K562 (cell line): Measurements from ENCODE around the gene TEPSIN. TPM values are rescaled to one million over a fixed set of nuclear protein-coding genes. Genes with fewer than 3 reads are reported as not detected.

ENCODE experiments used
- BRCA1 ChIP-seq, 2 experiments: fragments of 450-650 bp in 1 of 2; sonication (generic) in 1 of 2; formaldehyde crosslinking in 1 of 2; IDR thresholded peaks; 2 replicates each; pipeline versions ENCODE4 v1.5.0 to v1.6.1; 2017 to 2020; ENCODE audit warnings: mild to moderate bottlenecking in 1 of 2, missing genetic modification reagents in 1 of 2
- BRD4 ChIP-seq: fragments of 200-600 bp; sonication (generic); IDR thresholded peaks from 2 replicates; pipeline ENCODE4 v1.6.1; 2017; ENCODE audit warnings: inconsistent platforms
- CBX3 ChIP-seq, 2 experiments: IDR thresholded peaks; 1 replicate in 1 of 2; 2 replicates in 1 of 2; pipeline ENCODE4 v1.6.1; 2012; ENCODE audit warnings: inconsistent platforms in 2 of 2, low read length in 2 of 2, borderline replicate concordance in 1 of 2, control low read depth in 1 of 2
- CREB1 ChIP-seq, 2 experiments: sonication (generic) in 1 of 2; formaldehyde crosslinking in 1 of 2; IDR thresholded peaks; 2 replicates each; pipeline versions ENCODE4 v1.6.1 to v1.8.0; 2012 to 2022; ENCODE audit warnings: inconsistent platforms in 1 of 2, mild to moderate bottlenecking in 1 of 2, missing genetic modification reagents in 1 of 2, moderate library complexity in 1 of 2
- FIP1L1 ChIP-seq: fragments of 200-400 bp; formaldehyde crosslinking; IDR thresholded peaks from 2 replicates; pipeline ENCODE4 v1.6.1; 2018; ENCODE audit warnings: mild to moderate bottlenecking, low read depth, low read length; ENCODE audit not compliant: poor library complexity, severe bottlenecking
- GABPB2 ChIP-seq: fragments of 250-450 bp; sonication (Bioruptor Pico); conservative IDR thresholded peaks from 2 replicates; pipeline ENCODE4 v1.5.1; 2021; ENCODE audit warnings: mild to moderate bottlenecking
- GTF2E2 ChIP-seq: fragments of 200-800 bp; sonication (Bioruptor generic); IDR thresholded peaks from 2 replicates; pipeline ENCODE4 v1.6.1; 2016; ENCODE audit warnings: missing genetic modification characterization, missing compliant biosample characterization
- IRF2 ChIP-seq: sonication (generic); formaldehyde crosslinking; IDR thresholded peaks from 2 replicates; pipeline ENCODE4 v1.8.1; 2022; ENCODE audit warnings: mild to moderate bottlenecking, missing genetic modification reagents
- KDM4B ChIP-seq, 2 experiments: fragments of 450-650 bp in 1 of 2; sonication (generic) in 1 of 2; IDR thresholded peaks; 2 replicates each; pipeline ENCODE4 v1.6.1; 2016 to 2017; ENCODE audit warnings: borderline replicate concordance in 2 of 2, antibody characterized with exemption in 1 of 2, low read depth in 1 of 2, mild to moderate bottlenecking in 1 of 2
- KDM5B ChIP-seq: fragments of 200-600 bp; sonication (generic); IDR thresholded peaks from 2 replicates; pipeline ENCODE4 v1.6.1; 2012; ENCODE audit warnings: low read depth, mild to moderate bottlenecking, moderate library complexity, low read length, control low read depth, inconsistent platforms; ENCODE audit not compliant: insufficient replicate concordance
- L3MBTL2 ChIP-seq: fragments of 450-650 bp; IDR thresholded peaks from 2 replicates; pipeline ENCODE4 v1.6.1; 2016; ENCODE audit warnings: mild to moderate bottlenecking, moderate library complexity
- MAZ ChIP-seq, 2 experiments: fragments of 450-650 bp in 1 of 2; sonication (generic) in 1 of 2; formaldehyde crosslinking; IDR thresholded peaks in 1 of 2; conservative IDR thresholded peaks in 1 of 2; 2 replicates each; pipeline versions ENCODE4 v1.4.0 to v1.5.0; 2020; ENCODE audit warnings: mild to moderate bottlenecking in 1 of 2, missing genetic modification reagents in 1 of 2
- NCOA6 ChIP-seq: fragments of 450-650 bp; IDR thresholded peaks from 2 replicates; pipeline ENCODE4 v1.6.1; 2017; ENCODE audit warnings: mild to moderate bottlenecking
- NFATC3 ChIP-seq: fragments of 450-650 bp; IDR thresholded peaks from 2 replicates; pipeline ENCODE4 v1.6.1; 2017; ENCODE audit warnings: mild to moderate bottlenecking
- NFIC ChIP-seq: fragments of 450-650 bp; IDR thresholded peaks from 2 replicates; pipeline ENCODE4 v1.6.1; 2017; ENCODE audit warnings: mild to moderate bottlenecking, inconsistent platforms
- NFYB ChIP-seq: IDR thresholded peaks from 2 replicates; pipeline ENCODE4 v1.6.1; 2011; ENCODE audit warnings: mild to moderate bottlenecking, moderate library complexity; ENCODE audit not compliant: insufficient read length; ENCODE audit errors: extremely low read depth
- RBM14 ChIP-seq: fragments of 200-400 bp; formaldehyde crosslinking; IDR thresholded peaks from 2 replicates; pipeline ENCODE4 v1.6.1; 2018; ENCODE audit warnings: low read depth, mild to moderate bottlenecking, low read length, moderate library complexity, borderline replicate concordance; ENCODE audit not compliant: insufficient read depth
- SMARCB1 ChIP-seq: IDR thresholded peaks from 2 replicates; pipeline ENCODE4 v1.6.1; 2011; ENCODE audit warnings: improper control_type of control experiment, low read depth; ENCODE audit not compliant: insufficient read length
- SP1 ChIP-seq: sonication (generic); formaldehyde crosslinking; IDR thresholded peaks from 2 replicates; pipeline ENCODE4 v1.8.1; 2022; ENCODE audit warnings: mild to moderate bottlenecking, missing genetic modification reagents
- SP2 ChIP-seq: IDR thresholded peaks from 2 replicates; pipeline ENCODE4 v1.6.1; 2011; ENCODE audit warnings: mild to moderate bottlenecking, low read depth, low read length, moderate library complexity; ENCODE audit not compliant: poor library complexity, severe bottlenecking; ENCODE audit errors: extremely low read depth
- SRSF1 ChIP-seq: fragments of 200-400 bp; formaldehyde crosslinking; IDR thresholded peaks from 2 replicates; pipeline ENCODE4 v1.6.1; 2017; ENCODE audit warnings: mild to moderate bottlenecking, low read depth, low read length, moderate library complexity
- STAG1 ChIP-seq: sonication (generic); formaldehyde crosslinking; IDR thresholded peaks from 2 replicates; pipeline ENCODE4 v1.5.0; 2020; ENCODE audit warnings: missing genetic modification reagents, borderline replicate concordance
- ZBTB7A ChIP-seq: IDR thresholded peaks from 2 replicates; pipeline ENCODE4 v1.6.1; 2011; ENCODE audit warnings: low read depth, mild to moderate bottlenecking, low read length, moderate library complexity, borderline replicate concordance; ENCODE audit not compliant: control insufficient read depth
- ZNF133 ChIP-seq: fragments of 250-450 bp; sonication (Bioruptor Pico); IDR thresholded peaks from 2 replicates; pipeline ENCODE4 v1.4.0; 2020; ENCODE audit warnings: mild to moderate bottlenecking
- ZNF695 ChIP-seq: fragments of 450-650 bp; formaldehyde crosslinking; IDR thresholded peaks from 2 replicates; pipeline ENCODE4 v1.4.0; 2020; ENCODE audit warnings: mild to moderate bottlenecking, moderate library complexity
- ZNF717 ChIP-seq: fragments of 250-450 bp; sonication (Bioruptor Pico); IDR thresholded peaks from 2 replicates; pipeline ENCODE4 v1.5.0; 2021
- polyA plus RNA-seq, 8 experiments: library from polyadenylated mRNA; depleted of rRNA in 4 of 8; stranded (reverse) in 5 of 8; unstranded in 3 of 8; fragments of >200 nt; fragmentation: Nextera tagmentation in 2 of 8; fragmentation: Illumina TruSeq in 1 of 8; extraction: Ambion mirVana in 2 of 8; extraction: Trizol in 1 of 8; gene quantifications; 2 replicates each; pipeline versions ENCODE4 v1.2.1 to v1.2.3, GENCODE V29; 2011 to 2014; ENCODE audit warnings: inconsistent platforms in 1 of 8, missing spikeins in 1 of 8
- total RNA-seq, 7 experiments: library from RNA; depleted of rRNA in 6 of 7; stranded (reverse); fragments of >200 nt in 6 of 7; fragmentation: Illumina TruSeq in 2 of 7; extraction: Trizol in 2 of 7; gene quantifications; 2 replicates each; pipeline versions ENCODE4 v1.2.1 to v1.2.3, GENCODE V29; 2011 to 2021; ENCODE audit warnings: low replicate concordance in 1 of 7
- TF ChIP-seq, protein P1 (sequence below): IDR thresholded peaks from 2 replicates; pipeline ENCODE4 v1.6.1; 2011; ENCODE audit warnings: borderline replicate concordance, low read depth, mild to moderate bottlenecking, moderate library complexity, low read length; ENCODE audit not compliant: insufficient read depth, poor library complexity, severe bottlenecking
- TF ChIP-seq, protein P2 (sequence below): sonication (generic); formaldehyde crosslinking; IDR thresholded peaks from 2 replicates; pipeline ENCODE4 v1.8.0; 2022; ENCODE audit warnings: missing genetic modification reagents, mild to moderate bottlenecking, moderate library complexity, borderline replicate concordance

The TEPSIN gene
- total and polyA plus RNA-seq, 9 of the 15 experiments (the other 6 are each of a cell fraction or from before 2014, with no cell fraction given): 0.80 to 29.8 (median 5.3) TPM

DNA sequence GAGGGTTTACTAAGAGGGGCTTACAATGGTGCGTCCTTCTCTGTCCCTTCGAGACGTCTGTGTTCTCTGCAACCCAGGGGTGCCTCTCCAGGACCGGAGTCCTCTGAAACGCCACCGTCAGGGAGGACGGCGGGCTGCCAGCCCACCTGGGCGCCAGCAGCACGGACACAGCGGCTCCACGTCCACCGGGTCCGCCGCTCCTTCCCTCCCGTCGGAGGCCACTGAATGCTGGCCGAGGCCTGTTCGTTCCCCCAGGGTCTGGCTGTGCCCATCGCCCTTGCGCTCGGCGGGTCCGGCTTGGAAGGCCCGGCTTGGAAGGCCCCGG lies 403 bp downstream of the TEPSIN start (continued):
- TF ChIP-seq, protein P1, sequence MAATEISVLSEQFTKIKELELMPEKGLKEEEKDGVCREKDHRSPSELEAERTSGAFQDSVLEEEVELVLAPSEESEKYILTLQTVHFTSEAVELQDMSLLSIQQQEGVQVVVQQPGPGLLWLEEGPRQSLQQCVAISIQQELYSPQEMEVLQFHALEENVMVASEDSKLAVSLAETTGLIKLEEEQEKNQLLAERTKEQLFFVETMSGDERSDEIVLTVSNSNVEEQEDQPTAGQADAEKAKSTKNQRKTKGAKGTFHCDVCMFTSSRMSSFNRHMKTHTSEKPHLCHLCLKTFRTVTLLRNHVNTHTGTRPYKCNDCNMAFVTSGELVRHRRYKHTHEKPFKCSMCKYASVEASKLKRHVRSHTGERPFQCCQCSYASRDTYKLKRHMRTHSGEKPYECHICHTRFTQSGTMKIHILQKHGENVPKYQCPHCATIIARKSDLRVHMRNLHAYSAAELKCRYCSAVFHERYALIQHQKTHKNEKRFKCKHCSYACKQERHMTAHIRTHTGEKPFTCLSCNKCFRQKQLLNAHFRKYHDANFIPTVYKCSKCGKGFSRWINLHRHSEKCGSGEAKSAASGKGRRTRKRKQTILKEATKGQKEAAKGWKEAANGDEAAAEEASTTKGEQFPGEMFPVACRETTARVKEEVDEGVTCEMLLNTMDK: no peak
- no peak for TF ChIP-seq GTF2E2 (tag)
- no peak for TF ChIP-seq SRSF1
- 0 out of 2 replicates have a peak, but pooled peaks have one; percentile 59 for TF ChIP-seq NCOA6
- no peak for TF ChIP-seq NFATC3
- peak; percentile 40 for TF ChIP-seq FIP1L1
- TF ChIP-seq ZNF695 (CRISPR knock-in tag): no peak
- TF ChIP-seq L3MBTL2: no peak
- no peak for TF ChIP-seq ZBTB7A
- no peak for TF ChIP-seq IRF2
- TF ChIP-seq ZNF717: no peak
- TF ChIP-seq SP2: no peak
- TF ChIP-seq SMARCB1: no peak
- no peak for TF ChIP-seq SP1 (CRISPR knock-in tag)
- TF ChIP-seq BRD4: no peak
- TF ChIP-seq KDM4B (IDR thresholded peaks at IDR 0.05; ENCODE audit: borderline replicate concordance in 2 of 2, low read depth in 1 of 2): no peak
- 0 out of 4 replicates have a peak, but pooled peaks of 1 of the 2 experiments have one; percentile 6 for TF ChIP-seq MAZ (CRISPR knock-in tag; conservative IDR thresholded peaks at IDR 0.05 in 1 of 2, IDR thresholded peaks at IDR 0.05 in 1 of 2)
- TF ChIP-seq RBM14: no peak
- TF ChIP-seq NFIC: 0 out of 2 replicates have a peak, but pooled peaks have one; percentile 10
- no peak for TF ChIP-seq CREB1 (IDR thresholded peaks at IDR 0.05)
- TF ChIP-seq CREB1 (CRISPR knock-in tag; IDR thresholded peaks at IDR 0.05): no peak
- TF ChIP-seq, protein P2, sequence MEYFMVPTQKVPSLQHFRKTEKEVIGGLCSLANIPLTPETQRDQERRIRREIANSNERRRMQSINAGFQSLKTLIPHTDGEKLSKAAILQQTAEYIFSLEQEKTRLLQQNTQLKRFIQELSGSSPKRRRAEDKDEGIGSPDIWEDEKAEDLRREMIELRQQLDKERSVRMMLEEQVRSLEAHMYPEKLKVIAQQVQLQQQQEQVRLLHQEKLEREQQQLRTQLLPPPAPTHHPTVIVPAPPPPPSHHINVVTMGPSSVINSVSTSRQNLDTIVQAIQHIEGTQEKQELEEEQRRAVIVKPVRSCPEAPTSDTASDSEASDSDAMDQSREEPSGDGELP (CRISPR knock-in tag): 0 out of 2 replicates have a peak, but pooled peaks have one; percentile 13
- TF ChIP-seq NFYB: no peak
- no peak for TF ChIP-seq CBX3 (IDR thresholded peaks at IDR 0.05; ENCODE audit: borderline replicate concordance in 1 of 2, low read length in 2 of 2)
- no peak for TF ChIP-seq GABPB2 (CRISPR knock-in tag)
- peak; percentile 28 for TF ChIP-seq KDM5B
- TF ChIP-seq STAG1: no peak
- TF ChIP-seq BRCA1 (IDR thresholded peaks at IDR 0.05): no peak
- no peak for TF ChIP-seq BRCA1 (CRISPR knock-in tag; IDR thresholded peaks at IDR 0.05)
- TF ChIP-seq ZNF133 (CRISPR knock-in tag): no peak
